Ishikawa (cell line): ENCODE results near the gene UFSP1.

Source experiments
- CEBPB ChIP-seq: IDR thresholded peaks from 2 replicates; pipeline ENCODE4 v1.6.1; 2012
- CREB1 ChIP-seq: IDR thresholded peaks from 2 replicates; pipeline ENCODE4 v1.6.1; 2012; ENCODE audit warnings: low read depth
- EGR1 ChIP-seq: IDR thresholded peaks from 2 replicates; pipeline ENCODE4 v1.6.1; 2012
- EP300 ChIP-seq: IDR thresholded peaks from 2 replicates; pipeline ENCODE4 v1.6.1; 2012; ENCODE audit warnings: borderline replicate concordance
- FOXM1 ChIP-seq: IDR thresholded peaks from 2 replicates; pipeline ENCODE4 v1.6.1; 2012; ENCODE audit warnings: low read depth, borderline replicate concordance
- MAX ChIP-seq: IDR thresholded peaks from 2 replicates; pipeline ENCODE4 v1.6.1; 2012
- RAD21 ChIP-seq: IDR thresholded peaks from 2 replicates; pipeline ENCODE4 v1.6.1; 2012; ENCODE audit warnings: low read depth
- REST ChIP-seq: IDR thresholded peaks from 2 replicates; pipeline ENCODE4 v1.6.1; 2012; ENCODE audit warnings: low read depth, mild to moderate bottlenecking
- TAF1 ChIP-seq: IDR thresholded peaks from 2 replicates; pipeline ENCODE4 v1.6.1; 2012; ENCODE audit warnings: low read depth, mild to moderate bottlenecking
- TEAD4 ChIP-seq: IDR thresholded peaks from 2 replicates; pipeline ENCODE4 v1.6.1; 2012
- USF1 ChIP-seq: IDR thresholded peaks from 2 replicates; pipeline ENCODE4 v1.6.1; 2012
- YY1 ChIP-seq: IDR thresholded peaks from 2 replicates; pipeline ENCODE4 v1.6.1; 2012; ENCODE audit warnings: low read depth
- ZBTB7A ChIP-seq: IDR thresholded peaks from 2 replicates; pipeline ENCODE4 v1.6.1; 2012; ENCODE audit warnings: low read depth

DNA sequence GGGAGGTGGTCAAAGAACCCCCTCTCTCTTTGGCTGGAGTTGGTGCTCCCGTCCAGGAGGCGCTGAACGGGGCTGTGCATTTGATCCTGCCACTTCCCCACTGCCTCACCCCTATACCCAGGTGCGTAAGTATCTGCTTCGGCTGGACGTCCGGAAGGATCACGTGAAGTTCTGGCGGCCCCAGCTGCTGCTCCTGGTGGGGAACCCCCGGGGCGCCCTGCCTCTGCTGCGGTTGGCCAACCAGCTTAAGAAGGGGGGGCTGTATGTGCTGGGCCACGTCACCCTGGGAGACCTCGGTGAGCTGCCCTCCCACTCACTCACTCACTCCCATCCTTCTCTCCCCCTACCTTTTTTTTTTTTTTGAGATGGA is 27.9 kb downstream of the UFSP1 start:
- TF ChIP-seq TAF1, result no peak
- no peak for TF ChIP-seq EP300
- no peak for TF ChIP-seq YY1
- no peak for TF ChIP-seq FOXM1
- no peak for TF ChIP-seq EGR1
- no peak for TF ChIP-seq MAX
- no peak for TF ChIP-seq CEBPB
- TF ChIP-seq RAD21, result no peak
- TF ChIP-seq REST, result no peak
- no peak for TF ChIP-seq USF1
- no peak for TF ChIP-seq TEAD4
- no peak for TF ChIP-seq CREB1
- no peak for TF ChIP-seq ZBTB7A
